Spleen (tissue), 7 donors: ENCODE data around the gene FTSJ3.

ENCODE experiments used
- CTCF ChIP-seq, 11 experiments: fragments of 200-600 bp in 7 of 11; fragments of 450-650 bp in 4 of 11; sonication (generic) in 4 of 11; IDR thresholded peaks in 8 of 11; conservative IDR thresholded peaks in 3 of 11; 1 replicate in 7 of 11; 2 replicates in 4 of 11; pipeline versions ENCODE4 v1.4.0 to v1.8.0; 2016 to 2021; ENCODE audit warnings: antibody characterized with exemption in 11 of 11, inconsistent platforms in 4 of 11, mild to moderate bottlenecking in 1 of 11
- POLR2A ChIP-seq, 3 donors: fragments of 450-650 bp; IDR thresholded peaks; one replicate each; pipeline ENCODE4 v1.5.1; 2017; ENCODE audit warnings: antibody characterized with exemption in 3 of 3, mild to moderate bottlenecking in 1 of 3
- donor health status: DM: no; HTN: no; CAD: no; lungs with moderate emphysema.
- donor health status: DM: no; HTN: no; CAD: no.
- donor health status: DM: no; HTN: no; CAD: no.

- no peak for TF ChIP-seq CTCF (IDR thresholded peaks at IDR 0.05 in 8 of 11, conservative IDR thresholded peaks at IDR 0.05 in 3 of 11)
- TF ChIP-seq POLR2A (IDR thresholded peaks at IDR 0.05) = no peak
Measured at GRCh38 chr17:63780507-63780906, 47.0 kb downstream of the FTSJ3 start.
